Hematopoietic multipotent progenitor cell treated with erythropoietin and hydrocortisone succinate and interleukin-3 and kit ligand, for 6 days (in vitro differentiated cells): ENCODE data around the gene ADORA2A.
A peak's percentile ranks its signal among the peaks of the same experiment; 100 is the strongest.

ENCODE experiments used
- DNase-seq: peaks from one replicate; pipeline ENCODE4 v3.0.0-alpha.2; 2015

ADORA2A gene

GRCh38 chr22:24404561-24405275 is 22.7 kb upstream of the ADORA2A start:
- no peak for DNase-seq

DNA sequence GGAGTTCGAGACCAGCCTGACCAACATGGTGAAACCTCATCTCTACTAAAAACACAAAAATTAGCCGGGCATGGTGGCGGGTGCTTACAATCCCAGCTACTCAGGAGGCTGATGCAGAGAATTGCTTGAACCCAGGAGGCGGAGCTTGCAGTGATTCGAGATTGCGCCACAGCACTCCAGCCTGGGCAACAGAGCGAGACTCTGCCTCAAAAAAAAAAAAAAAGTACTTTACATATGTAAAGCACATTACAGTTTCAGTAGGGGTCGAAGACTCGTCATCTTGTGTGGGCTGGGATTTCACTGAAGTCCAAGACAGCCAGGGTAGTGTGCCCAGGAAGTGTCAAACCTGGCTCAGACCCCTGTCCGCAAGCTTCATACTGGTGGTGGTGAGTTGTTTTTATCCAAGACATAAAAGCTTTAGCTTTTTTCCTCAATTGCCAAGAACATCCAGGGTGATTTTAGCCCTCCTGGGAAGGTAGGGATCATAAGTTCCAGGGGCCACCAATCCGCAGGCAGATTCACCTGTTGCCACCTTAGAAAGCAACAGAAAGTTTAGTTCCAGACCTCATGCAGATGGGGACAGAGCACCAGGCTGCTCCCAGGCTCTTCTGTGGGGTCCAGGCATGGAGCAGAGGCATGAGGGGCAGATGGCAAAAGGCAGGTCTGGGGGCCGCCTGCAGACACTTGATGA is 21.6 kb upstream of the ADORA2A start:
- DNase-seq = no peak

DNA sequence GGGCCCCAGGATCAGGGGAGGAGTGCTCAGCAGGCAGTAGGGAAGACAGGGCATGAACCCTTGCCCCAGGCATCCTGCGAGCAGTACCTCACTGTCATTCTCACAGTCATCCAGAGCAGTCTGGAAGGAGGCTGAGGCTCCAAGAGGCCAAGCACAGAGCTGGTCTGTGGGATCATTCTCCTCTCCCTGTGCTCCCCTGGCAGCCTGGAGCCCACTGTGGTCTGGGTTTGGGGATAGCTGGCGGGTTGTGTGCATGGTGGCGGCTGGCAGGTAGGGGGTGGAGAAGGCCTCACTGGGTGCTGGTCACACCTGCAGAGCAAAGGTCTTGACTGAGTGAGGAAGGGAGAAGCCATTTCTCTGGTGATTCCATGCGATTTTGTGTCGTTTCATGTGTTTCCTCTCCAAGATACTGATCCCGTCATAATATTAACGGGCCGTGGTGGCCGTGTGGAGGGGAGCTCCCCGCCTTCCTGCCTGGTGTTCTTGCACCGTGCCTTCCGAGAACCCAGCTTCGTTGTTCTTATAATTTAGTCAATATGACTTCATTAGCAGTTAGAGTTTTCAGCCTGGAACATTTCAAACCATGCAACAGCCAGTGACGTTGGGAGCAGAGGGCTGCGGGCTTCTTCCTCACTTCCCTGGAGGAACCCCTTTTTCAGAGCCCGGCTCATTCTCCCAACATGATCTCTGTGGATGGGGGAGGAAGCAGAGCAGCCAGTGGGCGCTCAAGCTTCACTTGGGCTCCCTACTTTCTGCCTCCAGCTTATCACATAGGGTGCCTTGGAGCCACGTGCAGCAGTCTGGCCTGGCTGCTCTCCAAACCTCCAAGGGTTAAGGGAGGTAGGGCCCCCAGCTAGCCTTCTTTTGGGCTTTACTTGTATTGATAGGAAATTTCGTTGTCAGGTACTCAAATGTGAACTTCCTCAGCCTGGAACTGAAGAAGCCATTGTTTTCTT is 20.8 kb upstream of the ADORA2A start:
- DNase-seq = peak; percentile 92

DNA sequence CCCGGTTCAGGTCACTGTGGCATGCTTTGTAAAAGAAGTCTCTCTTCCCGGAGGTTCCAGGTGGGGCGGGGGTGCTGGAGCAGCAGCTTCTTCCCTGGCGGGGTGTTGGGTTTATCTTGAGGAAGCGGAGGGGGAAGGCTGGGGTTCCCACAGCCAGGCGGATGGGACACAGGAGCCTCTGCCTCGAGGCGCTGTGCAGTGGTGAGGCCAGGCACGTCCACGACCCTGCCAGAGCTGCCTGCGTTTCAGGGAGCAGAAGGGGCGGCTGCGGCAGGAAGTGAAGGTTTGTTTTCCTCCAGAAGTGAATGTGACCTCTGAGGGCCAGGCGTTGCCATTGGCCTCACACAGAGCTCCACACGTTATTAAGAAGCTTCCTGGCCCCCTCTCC is 20.1 kb upstream of the ADORA2A start:
- DNase-seq = no peak

GRCh38 chr22:24407884-24408283 is 19.5 kb upstream of the ADORA2A start:
- DNase-seq = no peak

DNA sequence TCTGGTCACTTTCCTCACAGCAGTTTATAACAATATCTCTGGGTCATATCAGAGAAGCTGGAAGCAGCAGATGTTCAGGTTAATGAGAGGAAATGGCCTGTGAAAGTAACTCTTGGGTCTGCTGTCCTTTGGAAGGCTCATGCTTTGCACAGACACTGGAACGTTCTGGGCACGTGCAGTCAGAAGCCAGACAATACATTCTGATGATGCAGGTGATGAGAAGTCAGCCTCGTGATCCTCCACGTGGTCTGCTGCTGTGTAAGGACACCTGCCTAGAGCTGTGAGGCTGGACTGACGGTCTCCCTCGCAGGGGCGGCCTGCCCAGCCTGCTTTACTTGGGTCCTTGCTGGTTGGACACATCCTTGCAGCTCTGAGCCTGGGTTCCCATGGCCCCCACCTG is 18.8 kb upstream of the ADORA2A start:
- no peak for DNase-seq

DNA sequence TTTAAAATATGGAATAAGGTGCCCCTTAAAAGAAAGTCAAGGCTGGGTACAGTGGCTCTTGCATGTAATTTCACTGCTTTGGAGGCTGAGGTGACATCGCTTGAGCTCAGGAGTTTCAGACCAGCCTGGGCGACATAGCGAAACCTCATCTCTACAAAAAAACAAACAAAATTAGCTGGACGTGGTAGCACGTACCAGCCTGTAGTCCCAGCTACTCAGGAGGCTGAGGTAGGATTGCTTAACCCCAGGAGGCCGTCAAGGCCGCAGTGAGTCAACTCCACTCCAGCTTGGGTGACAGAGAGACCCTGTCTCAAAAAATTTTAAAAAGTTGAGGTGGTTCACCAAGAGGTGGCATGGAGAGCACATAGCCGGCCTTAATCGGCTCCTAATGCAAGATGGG is 17.7 kb upstream of the ADORA2A start:
- DNase-seq = no peak

DNA sequence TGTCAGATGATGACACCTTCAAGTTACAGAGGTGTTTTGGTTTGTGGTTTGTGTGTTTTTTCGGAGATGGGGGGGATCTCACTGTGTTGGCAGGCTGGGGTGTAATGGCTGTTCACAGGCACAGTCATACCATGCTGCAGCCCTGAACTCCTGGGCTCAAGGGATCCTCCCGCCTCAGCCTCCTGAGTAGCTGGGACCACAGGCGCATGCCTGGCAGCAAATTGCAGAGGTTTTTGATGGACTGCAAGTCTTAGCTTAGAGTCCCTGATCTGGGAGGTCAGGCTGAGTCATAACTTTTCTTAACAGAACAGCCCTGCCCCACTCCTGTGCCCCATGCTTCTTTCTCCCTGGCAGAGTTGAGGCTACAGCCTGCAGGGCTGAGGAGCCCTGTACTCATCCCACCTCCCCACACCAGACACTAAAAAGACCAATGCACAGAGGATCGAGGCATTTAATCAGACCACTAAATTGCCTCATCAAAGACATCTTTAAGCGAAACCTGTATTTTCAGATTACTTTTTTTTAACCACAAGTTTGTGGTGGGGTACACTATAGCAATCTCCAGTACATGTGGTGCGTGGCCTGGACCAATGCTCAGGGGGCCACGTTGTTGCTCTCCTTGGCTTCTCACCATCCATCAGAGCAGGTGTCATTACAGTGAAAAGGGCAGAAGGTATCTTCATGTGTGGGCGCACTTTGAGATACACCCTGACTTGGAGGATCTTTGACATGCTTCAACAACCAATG is 17.1 kb upstream of the ADORA2A start:
- DNase-seq = no peak

GRCh38 chr22:24411256-24412004 is 16.0 kb upstream of the ADORA2A start:
- DNase-seq = no peak

DNA sequence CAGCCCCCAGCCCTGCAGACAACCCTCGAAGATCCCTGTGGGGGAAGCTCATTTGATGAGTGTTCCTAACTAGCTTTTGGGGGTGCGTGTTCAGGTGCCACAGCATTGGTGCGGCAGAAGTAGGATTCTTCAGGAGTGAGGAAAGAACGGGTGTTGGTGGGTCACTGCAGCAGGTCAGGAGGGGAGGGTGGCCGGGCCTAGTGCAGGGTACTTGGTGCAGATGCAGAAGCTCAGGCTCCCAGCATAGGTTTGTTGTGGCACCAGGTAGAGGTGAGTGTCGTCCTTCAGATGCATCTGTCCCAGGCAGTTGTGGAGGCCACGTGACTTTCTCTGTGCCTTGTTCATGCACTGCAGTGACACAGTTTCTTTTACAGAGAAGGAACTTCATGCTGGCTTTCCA is 15.1 kb upstream of the ADORA2A start:
- no peak for DNase-seq

DNA sequence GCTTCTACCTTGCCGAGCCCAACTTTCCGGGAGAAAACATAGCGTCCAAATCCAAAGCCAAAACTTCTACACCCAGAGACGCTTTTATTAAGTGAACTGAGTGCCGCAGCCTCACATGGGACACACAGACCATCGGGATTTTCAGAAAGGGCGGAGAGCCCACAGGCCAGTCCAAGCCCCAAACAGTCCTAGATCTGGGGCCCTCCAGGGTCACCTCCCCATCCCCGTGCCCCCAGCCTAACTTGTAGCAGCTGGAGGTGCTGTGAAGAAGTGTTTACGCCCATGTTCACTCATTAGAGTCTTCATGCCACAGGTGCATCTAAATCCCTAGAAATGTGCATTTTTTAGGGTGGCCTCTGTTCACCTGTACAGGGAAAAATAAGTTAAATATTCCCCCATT is 14.1 kb upstream of the ADORA2A start:
- DNase-seq = no peak

- DNase-seq = no peak
Measured at GRCh38 chr22:24413736-24414385, 13.5 kb upstream of the ADORA2A start.

DNA sequence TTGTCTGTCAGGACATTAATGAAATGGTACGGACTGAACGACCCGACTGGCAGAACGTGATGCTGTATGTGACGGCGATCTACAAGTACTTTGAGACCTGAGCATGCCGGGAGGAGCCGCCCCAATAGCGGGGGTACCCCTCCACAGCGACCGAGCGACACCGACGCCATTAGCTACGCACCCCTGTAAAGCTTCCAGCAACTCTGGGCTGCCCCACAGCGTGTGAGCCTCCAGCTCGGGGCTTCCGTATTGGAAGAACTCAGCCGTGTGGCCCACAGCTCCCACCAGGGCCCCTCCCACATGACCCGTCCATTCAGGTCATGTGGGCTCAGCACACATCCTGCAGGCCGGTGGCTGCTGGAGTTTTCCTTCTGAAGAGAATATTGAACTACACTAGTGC is 12.9 kb upstream of the ADORA2A start:
- no peak for DNase-seq

DNA sequence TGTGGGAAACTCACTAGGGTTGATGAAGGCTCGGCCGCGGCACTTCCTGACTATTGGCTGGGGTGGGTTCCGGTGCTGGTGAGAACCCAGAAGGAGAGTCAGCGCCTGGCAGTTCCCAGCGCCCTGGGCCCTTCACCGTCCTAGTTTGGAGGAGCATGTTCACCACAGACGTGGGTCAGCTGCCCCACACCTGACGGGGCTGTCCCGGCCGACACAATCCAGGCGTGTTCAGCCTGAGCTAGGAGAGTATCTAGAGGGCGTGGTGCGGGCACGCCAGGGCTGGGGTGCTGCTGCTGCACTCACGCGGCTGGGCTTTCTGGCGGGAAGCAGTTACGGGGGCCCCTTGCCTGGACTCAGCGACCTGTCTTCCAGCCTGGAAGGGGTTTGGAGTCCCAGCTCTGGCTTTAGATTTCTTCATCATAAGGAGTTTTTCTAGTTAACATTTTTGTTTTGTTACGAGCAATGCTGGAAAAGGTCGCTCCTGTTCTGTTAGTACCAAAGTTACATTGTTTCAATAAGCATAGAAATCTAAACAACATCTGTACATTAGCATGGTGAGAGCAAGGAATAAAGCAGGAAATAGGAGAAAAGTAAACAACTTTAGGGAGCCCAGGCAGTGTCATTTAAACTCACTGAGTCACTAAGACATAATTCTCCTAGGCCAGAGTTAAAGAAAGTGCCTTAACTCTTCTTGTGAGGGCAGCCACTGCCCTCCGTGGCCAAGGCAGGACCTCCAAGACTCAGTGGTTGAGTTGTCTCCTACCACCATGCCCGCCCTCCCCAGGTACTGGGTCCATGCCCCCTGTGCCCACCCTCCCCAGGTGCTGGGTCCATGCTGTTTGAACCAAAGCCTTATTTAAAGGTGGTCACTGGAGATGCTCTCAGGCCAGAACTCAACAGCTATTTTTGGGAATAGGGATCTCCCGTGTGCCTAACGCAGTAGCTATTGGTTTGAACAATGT is 12.1 kb upstream of the ADORA2A start:
- no peak for DNase-seq

DNA sequence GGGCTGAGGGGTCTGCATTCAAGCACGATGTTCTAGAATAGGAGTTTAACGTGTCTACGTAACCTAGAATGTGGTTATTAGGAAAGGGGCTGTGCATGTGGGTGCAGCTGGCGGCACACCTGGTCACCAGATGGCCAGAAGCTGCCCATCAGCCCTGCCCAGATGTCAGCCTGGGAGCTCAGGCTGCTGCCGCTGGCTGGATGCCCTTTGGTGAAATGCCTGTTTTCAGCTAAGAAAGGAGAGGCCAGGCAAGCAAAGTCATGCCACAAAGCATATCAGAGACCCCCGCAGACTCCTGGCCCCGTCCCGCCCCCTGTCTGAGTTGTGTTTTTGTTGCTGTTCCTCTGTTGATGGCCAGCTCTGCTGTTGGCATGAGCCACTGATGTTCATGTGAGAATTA is 11.3 kb upstream of the ADORA2A start:
- DNase-seq = no peak

- no peak for DNase-seq
Measured at GRCh38 chr22:24416611-24417010, 10.8 kb upstream of the ADORA2A start.

GRCh38 chr22:24417200-24417599 is 10.2 kb upstream of the ADORA2A start:
- DNase-seq = no peak

DNA sequence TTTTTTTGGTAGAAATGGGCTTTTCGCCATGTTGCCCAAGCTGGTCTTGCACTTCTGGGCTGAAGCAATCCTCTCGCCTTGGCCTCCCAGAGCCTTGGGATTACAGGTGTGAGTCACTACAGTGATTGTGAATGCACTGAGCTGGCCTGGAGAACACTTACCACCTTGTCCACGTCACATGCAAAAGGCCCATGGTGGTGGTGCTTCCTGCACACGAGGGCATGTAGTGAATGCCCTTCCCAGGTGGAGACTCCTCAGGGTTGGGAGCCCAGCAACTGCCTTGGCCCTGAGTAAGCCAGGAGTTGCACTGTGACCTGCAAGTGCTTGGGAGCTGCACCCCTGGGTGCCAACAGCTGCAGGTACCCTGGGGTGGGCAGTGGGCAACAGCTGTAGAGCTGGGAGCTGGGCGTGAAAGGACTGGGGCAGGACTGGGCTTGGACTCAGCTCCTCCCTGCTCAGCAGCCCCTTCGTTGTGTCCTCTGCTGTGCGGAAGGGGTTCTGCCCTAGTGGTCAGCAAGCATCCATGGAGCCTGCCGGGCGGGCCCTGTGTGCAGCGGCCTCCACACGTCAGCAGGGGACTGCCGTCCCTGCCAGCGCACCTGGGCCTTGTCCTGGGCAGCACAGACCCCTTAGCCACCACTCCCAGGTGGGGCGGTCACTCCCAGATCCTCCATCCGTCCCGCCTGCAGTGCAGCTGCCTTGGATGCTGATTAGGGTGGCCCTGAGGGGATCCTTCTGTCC is 9.3 kb upstream of the ADORA2A start:
- no peak for DNase-seq

- no peak for DNase-seq
Measured at GRCh38 chr22:24418786-24419474, 8.5 kb upstream of the ADORA2A start.
